Kidney (tissue), 14 donors: ENCODE data around the gene KIF21B. TPM values are rescaled to one million over a fixed set of nuclear protein-coding genes. Genes with fewer than 3 reads are reported as not detected.

Experiments used
- DNase-seq, 5 donors: peaks; one replicate each; pipeline ENCODE4 v3.0.0-alpha.2; 2013 to 2020
- FAIRE-seq: peaks from 2 replicates; lab custom pipeline; 2012; peaks lifted over from hg19 to GRCh38; lab: Jason Lieb, UNC
- H3K27ac ChIP-seq, 2 donors: one replicate each; pipeline ENCODE4 v1.7.0; 2013; ENCODE audit warnings: low read depth in 2 of 2, low read length in 2 of 2, inconsistent platforms in 1 of 2
- H3K27me3 ChIP-seq: one replicate; pipeline ENCODE4 v1.7.1; 2013; ENCODE audit warnings: low read length, inconsistent platforms; ENCODE audit not compliant: control insufficient read depth, insufficient read depth
- H3K36me3 ChIP-seq, 3 donors: one replicate each; pipeline versions ENCODE4 v1.7.0 to v1.7.1; 2013; ENCODE audit warnings: low read length in 3 of 3, control low read depth in 1 of 3, inconsistent platforms in 1 of 3; ENCODE audit not compliant: insufficient read depth in 3 of 3, control insufficient read depth in 2 of 3
- H3K4me1 ChIP-seq, 3 donors: one replicate each; pipeline versions ENCODE4 v1.7.0 to v1.7.1; 2013; ENCODE audit warnings: low read length in 3 of 3, inconsistent platforms in 1 of 3, low read depth in 1 of 3; ENCODE audit not compliant: control insufficient read depth in 2 of 3, insufficient read depth in 2 of 3
- H3K4me3 ChIP-seq, 3 donors: one replicate each; pipeline versions ENCODE4 v1.7.0 to v1.8.1; 2013; ENCODE audit warnings: low read length in 3 of 3, control low read depth in 1 of 3, inconsistent platforms in 1 of 3
- H3K9ac ChIP-seq, 3 donors: one replicate each; pipeline versions ENCODE4 v1.7.0 to v1.7.1; 2013; ENCODE audit warnings: low read length in 3 of 3, control low read depth in 1 of 3, inconsistent platforms in 1 of 3
- H3K9me3 ChIP-seq, 3 donors: one replicate each; pipeline versions ENCODE4 v1.7.0 to v1.7.1; 2013; ENCODE audit warnings: low read length in 3 of 3, control low read depth in 1 of 3, inconsistent platforms in 1 of 3; ENCODE audit not compliant: control insufficient read depth in 2 of 3, insufficient read depth in 1 of 3
- CTCF ChIP-seq: IDR thresholded peaks from 3 replicates; pipeline ENCODE4 v1.5.1; 2012; ENCODE audit warnings: mild to moderate bottlenecking, moderate library complexity, borderline replicate concordance; ENCODE audit not compliant: insufficient read depth; ENCODE audit errors: extremely low read depth
- intact Hi-C: fragments of 100-400 bp; cut with DNase I; formaldehyde crosslinking; loops from one replicate; pipeline ENCODE4 v1.11.1; 2022
- polyA plus RNA-seq: library from polyadenylated mRNA; stranded (reverse); fragments of 350-450 nt; fragmentation: Illumina TruSeq; extraction: RNeasy Lipid Tissue Mini Kit (QIAGEN cat#74804); gene quantifications from one replicate; pipeline ENCODE4 v1.2.3, GENCODE V29; 2014; ENCODE audit warnings: low read depth, low replicate concordance; ENCODE audit not compliant: insufficient read depth
- total RNA-seq: library from RNA; stranded (reverse); fragmentation: NEBNext Ultra II Directional; extraction: Animal tissue kit (Norgen Biotek cat#: 25700); gene quantifications from one replicate; pipeline ENCODE4 v1.2.1, GENCODE V29; 2021
- donor health status: control.
- donor health status: control.
- donor health status: control.
- donor health status: control.
- donor health status: control.
- donor health status: DM: yes; HTN: yes; CAD: no.
- donor health status: Normal renal cell carcinoma (clear cell type).

The KIF21B gene
- total and polyA plus RNA-seq, 2 donors from 2014 or later, result 0.19 to 5.6 TPM

- DNase-seq (peak in 1 of 5 donors; percentile 35), FAIRE-seq (no peak)
- intact Hi-C loops, result no loop called here
These were observed 101.1 kb downstream of the KIF21B start for GRCh38 chr1:200922406-200922805.

GRCh38 chr1:200921571-200922110 lies 101.9 kb downstream of the KIF21B start:
- H3K27me3 ChIP-seq, result no peaks in the 10 kb centered on the region
- intact Hi-C loops, result no loop called here
- DNase-seq (peak in 1 of 5 donors; percentile 27), FAIRE-seq (no peak)
- H3K27ac ChIP-seq, result no peak overlapping the region
- no peak overlapping the region for H3K4me3 ChIP-seq
- peaks cover 0 to 3% (median 0%) of the 10 kb centered on the region in 3 donors for H3K4me1 ChIP-seq
- H3K36me3 ChIP-seq, result no peaks in the 10 kb centered on the region
- H3K9me3 ChIP-seq, result no peaks in the 10 kb centered on the region
- H3K9ac ChIP-seq, result no peak overlapping the region
- TF ChIP-seq CTCF, result no peak

More at GRCh38 chr1:200922406-200922805, 101.1 kb downstream of the KIF21B start:
- no peaks in the 10 kb centered on the region for H3K27me3 ChIP-seq
- TF ChIP-seq CTCF, result no peak
- H3K9me3 ChIP-seq, result no peaks in the 10 kb centered on the region
- peaks cover 0 to 3% (median 0%) of the 10 kb centered on the region in 3 donors for H3K4me1 ChIP-seq
- H3K27ac ChIP-seq, result no peak overlapping the region
- no peaks in the 10 kb centered on the region for H3K36me3 ChIP-seq
- H3K4me3 ChIP-seq, result no peak overlapping the region
- no peak overlapping the region for H3K9ac ChIP-seq

Other genes with a start within 250 kb of the KIF21B start
- 0.19 TPM for gene GPR25, start 150.7 kb downstream of the KIF21B start, total RNA-seq
- not detected for gene GPR25, start 150.7 kb downstream of the KIF21B start, polyA plus RNA-seq
- 48.8 TPM for gene INAVA, start 128.8 kb downstream of the KIF21B start, total RNA-seq
- gene INAVA, start 128.8 kb downstream of the KIF21B start, polyA plus RNA-seq, result 22.1 TPM
- gene CACNA1S, start 88.7 kb upstream of the KIF21B start, total RNA-seq, result not detected
- 0.41 TPM for gene CACNA1S, start 88.7 kb upstream of the KIF21B start, polyA plus RNA-seq
- gene ASCL5, start 103.5 kb upstream of the KIF21B start, total RNA-seq, result not detected
- not detected for gene ASCL5, start 103.5 kb upstream of the KIF21B start, polyA plus RNA-seq
- 81.9 TPM for gene TMEM9, start 130.8 kb upstream of the KIF21B start, total RNA-seq
- 166 TPM for gene TMEM9, start 130.8 kb upstream of the KIF21B start, polyA plus RNA-seq
- gene IGFN1, start 167.1 kb upstream of the KIF21B start, total RNA-seq, result 2.8 TPM
- not detected for gene IGFN1, start 167.1 kb upstream of the KIF21B start, polyA plus RNA-seq